ENCODE data around the gene THRAP3.

Gene THRAP3

DNA sequence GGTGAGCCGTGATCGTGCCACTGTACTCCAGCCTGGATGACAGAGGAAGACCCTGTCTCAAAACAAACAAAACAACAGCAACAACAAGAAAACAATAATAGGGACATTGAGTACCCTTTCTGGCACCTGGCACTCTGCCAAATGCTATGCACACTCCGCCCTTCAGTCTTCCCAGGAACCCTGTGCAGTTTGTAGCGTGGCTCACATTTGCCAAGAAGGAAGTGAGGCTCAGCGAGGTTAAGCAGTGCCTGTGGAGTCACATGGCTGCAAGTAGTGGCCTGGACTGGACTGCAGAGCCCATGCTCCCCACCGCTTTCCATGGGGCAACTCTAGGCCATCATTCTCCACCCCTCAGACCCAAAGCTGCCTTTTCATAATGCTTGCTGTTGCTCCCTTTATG lies 104.5 kb downstream of the THRAP3 start:
- DNase-seq: no peak

DNA sequence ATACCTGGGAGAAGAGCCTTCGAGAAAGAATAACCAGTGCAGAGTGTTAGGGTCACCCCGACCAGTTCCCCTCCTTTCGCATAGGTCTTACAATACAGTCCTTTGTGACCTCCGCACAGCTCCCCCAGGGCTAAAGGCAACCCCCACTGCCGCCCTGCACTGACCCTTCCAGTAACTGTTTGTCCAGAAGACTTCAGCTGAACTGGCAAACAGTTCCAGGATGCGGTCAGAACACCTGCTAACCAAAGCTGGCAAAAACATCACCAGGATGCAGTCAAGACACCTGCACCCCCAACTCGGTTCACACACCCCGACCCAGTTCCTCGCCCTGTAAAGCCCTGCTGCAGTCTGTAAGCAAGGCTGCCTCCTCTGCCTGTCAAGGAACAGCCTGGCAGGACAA lies 105.6 kb downstream of the THRAP3 start:
- no peak for DNase-seq

DNA sequence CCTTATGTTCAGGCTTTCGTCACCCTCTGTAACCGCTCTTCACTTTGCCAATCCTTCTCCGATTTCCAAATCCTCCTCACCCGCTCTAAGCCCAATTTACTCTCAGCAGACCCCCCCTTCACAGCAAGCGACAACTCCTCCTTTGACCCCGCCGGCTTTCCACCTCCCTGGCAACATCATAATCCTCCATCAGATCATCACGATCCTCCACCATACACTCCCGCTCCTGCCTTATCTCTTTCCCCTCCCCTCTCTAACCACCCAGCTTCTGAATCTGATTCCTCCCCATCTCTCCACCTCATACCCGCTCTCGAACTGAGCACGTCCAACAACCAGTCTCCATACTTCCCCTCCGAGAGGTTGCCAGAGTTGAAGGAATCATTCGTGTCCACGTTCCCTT lies 106.7 kb downstream of the THRAP3 start:
- no peak for DNase-seq

DNA sequence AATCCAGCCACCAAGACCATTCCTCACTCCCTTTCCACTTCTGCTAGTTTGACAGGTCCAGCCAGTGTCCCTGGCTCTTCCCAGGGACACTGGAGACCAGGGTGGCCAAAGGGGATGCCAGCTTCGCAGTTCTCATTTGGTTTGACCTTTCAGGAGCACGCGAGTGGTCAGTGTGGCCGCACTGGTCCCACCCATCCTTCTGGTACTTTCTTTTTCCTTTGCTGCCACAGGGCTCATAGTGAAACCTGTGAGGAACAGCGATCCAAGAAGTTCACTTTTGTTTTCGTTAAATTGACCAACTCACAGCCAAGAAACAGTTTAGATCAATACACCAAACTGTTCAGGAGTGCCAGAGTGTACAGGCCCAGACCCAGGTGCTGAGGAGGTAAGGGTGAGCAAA lies 113.6 kb downstream of the THRAP3 start:
- DNase-seq: no peak

DNA sequence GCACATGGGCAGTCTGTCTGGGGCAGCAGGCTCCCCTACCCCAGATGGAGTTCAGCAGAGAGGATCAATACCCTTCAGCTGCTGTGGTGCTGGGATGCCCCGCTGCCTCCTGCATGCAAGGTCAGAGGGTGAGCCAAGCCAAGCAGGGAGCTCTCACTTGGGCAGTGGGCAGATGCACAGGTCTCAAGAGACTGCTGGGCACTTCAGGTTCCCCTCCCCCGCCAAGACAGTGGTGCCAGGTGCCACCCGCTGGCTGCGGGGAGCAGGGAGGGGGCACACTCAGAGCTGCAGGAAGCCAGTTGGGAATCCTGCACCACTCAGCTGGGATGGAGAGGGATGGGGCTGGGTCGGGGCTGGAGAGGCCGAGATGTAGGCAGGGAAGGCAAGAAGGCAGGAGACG lies 115.0 kb downstream of the THRAP3 start:
- peak; percentile 20 for DNase-seq

DNA sequence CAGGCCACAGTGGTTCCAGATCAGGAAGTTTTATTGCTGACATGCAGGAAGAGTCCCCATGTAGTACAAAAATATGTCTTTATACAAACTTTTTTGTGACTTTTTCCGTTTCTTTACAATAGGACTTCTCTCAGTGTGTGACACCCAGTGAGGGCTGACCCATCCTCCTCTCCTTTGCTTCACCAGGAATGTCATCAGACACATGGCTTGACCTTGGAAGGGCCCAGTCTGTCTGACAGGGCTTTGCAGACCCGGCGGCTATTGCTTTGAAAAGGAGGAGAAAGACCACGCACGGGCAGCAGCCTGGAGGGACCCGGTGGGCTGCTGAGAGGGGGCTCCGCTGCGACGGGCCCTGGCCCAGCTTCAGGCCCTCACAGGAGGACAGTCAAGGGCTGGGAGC lies 115.4 kb downstream of the THRAP3 start:
- no peak for DNase-seq

DNA sequence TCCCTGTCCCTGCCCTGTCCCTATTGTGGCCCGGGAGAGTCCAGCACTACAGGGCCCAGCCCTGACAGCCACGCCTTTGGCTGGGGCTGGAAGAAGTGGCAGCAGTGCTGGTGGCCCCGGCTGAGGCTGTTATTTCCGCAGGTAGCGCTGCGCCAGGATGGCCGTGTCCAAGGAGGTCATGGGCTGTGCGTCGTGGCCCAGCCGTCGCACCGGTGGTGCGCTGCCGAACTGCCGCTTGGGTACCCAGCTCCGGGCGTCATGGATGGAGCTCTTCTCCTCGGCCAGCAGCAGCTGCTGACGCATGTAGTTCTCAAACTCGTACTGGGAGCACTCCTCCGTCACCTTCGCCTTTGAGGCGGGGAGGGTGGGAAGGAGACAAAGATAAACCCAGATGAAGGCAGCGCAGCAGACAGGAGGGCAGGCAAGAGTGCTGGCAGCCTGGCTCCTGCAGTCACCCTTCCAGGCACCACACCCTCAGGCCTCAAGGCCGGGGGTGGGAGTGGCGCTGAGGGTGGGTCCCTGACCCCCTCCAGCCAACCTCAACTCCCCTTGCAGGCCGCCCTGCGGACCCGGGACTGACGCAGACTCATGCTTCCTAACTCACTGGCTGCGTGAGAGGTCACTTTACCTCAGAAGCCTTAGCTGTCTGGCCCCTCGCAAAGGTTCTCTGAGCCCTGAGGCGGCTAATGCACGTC lies 117.5 kb downstream of the THRAP3 start:
- no peak for DNase-seq

DNA sequence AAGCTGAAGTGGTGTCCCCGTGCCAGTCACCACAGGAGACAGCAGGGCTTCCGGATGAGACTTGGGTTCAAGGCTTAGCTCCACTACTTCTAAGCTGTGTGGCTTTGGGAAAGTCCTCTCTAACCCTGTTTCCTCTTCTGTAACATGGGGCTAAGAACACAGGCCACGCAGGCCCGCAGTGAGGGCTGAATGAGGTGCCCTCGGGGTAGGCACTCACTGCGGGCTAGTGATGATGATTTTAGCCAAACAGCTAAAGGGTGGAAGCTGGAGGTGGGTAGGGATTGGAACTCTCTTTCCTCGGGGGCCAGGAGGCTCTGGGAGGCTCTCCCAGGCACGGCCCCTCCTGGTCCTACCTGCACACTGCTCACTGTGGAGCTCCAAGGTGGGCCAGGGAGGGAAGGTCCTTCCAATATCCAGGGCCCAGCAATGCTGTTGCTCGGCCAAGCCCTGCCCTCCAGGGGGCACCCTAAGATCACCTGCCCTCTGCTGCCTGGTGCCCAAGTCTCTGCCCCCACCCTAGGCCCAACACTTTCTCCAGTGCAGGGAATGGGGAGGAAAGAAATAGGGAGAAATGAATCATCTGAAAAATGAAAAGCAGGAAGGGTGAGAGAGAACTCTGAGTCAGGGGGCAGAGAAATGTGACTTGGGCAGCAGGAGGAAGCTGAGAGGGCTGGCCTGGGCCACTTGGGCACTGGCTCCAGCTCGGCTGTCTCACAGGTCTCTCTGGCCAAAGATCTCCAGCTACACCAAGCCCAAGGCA lies 118.4 kb downstream of the THRAP3 start:
- DNase-seq: peak; percentile 68

DNA sequence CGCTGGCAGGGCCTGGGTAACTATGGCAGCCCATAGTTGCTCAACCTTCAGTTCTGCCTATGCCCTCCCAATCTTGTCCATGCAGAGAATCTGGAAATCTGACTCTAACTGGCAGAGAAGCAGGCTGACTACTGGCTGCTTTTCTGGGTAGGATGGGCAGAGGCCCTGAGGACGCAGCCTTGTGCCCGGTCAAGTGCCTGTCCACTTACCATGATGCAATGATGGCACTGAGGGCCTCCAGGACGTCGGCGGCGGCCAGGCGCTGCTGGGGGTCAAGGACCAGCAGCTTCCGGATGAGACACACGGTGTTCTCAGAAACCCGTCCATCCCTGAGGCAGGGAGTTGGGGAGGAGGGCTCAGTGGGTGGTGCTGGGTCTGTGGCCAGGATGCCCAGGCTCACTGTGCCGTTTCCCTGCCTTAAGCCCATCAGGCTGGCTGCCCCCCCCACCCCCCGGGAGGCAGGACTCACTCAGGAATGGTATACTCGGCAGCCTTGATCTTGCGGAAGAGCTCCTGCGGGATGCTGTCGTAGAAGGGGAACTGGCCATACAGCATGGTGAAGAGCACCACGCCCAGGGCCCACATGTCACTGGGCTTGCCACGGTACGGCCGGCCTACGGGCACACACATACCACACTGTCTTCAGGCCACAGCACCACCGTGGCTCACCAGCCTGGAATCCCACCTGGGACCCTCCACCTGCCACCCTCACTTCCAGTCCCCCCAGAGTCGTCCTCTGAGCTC lies 119.6 kb downstream of the THRAP3 start:
- DNase-seq: no peak

DNA sequence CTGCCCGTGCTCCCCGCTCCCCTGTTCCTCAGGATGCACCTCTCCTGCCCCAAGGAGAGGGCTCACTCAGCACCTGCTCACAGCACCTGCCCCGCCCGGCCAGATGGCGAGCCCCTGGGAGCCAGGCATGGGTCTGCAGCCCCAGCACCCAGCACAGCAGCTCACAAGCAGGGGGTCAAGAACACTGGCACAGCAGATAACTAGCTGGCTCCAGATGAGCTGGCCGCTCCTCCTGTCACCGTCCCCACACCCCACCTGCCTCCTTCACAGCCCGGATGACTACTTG lies 120.1 kb downstream of the THRAP3 start:
- no peak for DNase-seq

DNA sequence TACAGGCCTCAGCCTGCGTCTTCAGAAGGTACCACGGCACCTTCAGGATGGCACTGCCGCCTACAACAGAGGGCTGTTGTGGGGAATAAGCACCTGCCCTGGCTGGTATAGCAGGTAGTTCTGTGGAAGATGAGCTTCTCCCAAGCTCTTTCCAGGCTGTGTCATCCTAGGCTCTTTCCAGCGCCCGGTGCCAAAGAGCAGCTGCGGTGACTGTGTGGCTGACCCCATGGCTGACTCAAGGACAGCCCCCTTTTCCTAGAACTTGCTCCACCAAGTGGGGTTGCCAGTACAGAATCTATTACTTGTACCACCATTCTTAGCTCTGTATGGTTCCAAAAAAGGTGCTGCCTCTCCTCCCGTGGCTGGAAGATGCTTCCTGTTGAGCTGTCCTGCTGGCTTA lies 121.1 kb downstream of the THRAP3 start:
- no peak for DNase-seq

DNA sequence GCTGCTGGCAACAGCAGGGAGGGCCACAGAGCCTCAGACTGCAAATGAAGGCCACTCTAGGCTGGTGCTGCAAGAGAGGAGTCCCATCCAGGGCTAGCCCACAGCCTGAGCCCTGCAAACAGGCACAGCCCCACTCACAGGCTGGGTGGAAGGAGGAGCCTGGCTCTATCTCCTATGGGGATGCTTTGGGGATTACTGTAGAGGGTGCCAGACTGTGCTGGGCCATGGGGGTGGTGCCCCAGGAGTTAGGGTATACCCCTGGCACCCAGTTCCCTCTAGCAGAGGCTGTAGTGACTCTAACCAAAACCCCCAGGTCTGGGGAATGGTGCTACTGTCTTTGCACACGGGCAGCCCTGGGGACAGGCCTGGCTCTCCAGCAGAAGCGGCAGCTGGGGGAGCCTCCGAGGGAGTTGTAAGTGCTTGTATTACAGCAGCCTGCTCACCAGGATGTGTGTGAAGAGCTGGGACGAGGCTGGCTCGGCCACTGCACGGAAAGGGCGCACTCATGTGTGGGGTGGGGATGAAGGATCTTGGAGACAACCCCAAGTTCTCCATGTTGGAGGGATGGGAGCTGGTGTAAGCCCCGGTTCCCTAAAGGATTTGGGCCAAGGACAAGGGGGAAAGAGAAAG lies 122.6 kb downstream of the THRAP3 start:
- no peak for DNase-seq

DNA sequence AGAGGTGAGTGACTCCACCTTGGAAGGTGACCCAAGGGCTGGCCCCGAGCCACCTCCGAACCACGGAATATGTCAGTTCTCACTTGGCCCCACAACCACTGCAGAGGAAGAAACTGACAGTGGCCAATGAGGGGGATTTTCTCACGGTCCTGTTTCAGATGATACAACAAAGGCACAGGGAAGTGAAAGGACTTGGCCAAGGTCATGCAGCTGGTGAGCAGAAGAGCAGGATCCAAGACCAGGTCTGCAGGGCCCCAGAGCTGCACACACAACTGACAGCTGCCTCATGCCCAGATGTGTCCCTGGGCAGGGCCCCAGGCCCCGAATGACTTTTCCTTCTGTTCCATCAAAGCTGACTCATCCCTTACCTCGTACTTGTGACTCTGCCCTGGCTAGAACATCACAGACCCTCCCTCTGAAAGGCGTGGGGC lies 125.0 kb downstream of the THRAP3 start:
- DNase-seq: no peak

DNA sequence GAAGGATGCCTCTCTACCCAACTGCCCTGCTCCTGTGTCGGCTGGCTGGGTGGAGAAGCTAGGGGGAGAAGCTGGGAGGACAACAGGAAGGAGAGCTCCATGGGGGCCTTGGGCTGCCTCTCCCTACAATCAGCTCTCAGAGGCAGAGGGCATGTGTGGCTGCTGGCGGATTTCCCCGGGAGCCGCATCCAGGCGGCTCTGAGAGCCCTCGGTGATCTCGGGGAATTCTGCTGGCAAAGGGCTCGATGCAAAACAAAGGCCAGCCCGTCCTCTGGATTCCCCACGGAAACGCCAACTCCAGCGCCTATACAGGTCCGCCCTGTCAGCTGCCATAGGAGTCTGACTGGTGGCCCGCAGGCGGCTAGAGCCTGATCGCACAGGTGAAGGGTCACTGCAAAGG lies 125.6 kb downstream of the THRAP3 start:
- DNase-seq: no peak

DNA sequence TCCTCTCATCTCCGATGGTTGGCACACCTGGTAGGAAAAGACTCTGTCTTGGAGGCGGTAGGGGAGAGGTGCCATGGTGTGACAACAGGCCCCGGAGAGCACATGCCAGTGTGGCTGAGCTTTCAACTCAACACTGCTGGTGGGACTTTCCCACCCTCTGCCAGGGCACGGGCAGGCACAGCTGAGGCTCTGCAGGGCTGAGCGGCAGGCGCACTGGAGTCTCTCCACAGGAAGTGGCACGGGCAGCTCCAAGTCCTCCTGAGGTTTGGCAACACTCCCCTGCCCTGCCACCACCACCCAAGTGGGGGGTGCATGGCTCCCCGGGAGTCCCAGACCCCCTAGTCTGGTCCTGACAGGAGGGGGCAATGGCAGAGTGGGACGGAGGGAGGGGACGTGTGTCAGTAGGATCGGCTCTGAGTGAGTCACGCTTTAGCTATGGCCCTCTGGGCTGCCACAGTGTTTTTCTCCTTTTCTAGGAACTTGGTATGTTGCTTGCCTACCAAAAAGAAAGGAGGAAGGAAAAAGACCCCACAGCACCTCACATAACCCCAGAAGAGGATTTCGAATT lies 126.5 kb downstream of the THRAP3 start:
- no peak for DNase-seq

DNA sequence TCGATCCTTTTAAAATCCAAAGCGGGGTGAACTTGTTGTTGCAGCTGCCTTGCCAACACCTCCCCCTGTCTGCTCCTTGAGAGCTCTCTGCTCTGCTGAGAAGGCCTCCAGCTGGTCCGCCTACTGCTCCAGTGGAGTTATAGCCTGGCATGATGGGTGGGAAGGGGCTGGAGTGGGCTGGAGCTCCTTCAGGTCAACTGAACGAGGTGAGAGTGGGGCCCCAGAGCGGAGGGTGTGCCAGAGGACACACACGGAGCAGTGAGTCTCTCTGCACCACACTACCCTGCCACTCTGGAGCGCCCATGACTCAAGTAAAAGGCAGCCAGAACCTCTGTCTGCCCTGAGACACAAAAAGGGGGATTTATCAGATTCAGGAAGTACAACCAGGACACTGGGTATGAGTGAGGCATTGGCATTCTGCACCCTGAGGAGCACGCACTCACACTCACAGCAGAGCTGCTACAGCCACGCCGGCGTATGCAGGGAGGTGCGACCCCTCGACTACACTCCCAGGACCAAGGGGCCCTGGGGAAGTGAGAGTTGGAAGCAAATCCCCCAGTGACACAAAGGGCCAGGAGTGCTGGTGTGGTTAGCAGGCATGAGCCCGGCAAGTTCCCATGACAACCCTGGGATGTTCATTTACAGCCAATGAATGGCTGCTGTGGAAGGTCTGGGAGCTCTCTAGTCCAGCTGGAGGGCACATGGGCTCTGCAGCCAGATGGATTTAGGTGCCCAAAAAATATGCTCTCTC lies 127.2 kb downstream of the THRAP3 start:
- DNase-seq: no peak

DNA sequence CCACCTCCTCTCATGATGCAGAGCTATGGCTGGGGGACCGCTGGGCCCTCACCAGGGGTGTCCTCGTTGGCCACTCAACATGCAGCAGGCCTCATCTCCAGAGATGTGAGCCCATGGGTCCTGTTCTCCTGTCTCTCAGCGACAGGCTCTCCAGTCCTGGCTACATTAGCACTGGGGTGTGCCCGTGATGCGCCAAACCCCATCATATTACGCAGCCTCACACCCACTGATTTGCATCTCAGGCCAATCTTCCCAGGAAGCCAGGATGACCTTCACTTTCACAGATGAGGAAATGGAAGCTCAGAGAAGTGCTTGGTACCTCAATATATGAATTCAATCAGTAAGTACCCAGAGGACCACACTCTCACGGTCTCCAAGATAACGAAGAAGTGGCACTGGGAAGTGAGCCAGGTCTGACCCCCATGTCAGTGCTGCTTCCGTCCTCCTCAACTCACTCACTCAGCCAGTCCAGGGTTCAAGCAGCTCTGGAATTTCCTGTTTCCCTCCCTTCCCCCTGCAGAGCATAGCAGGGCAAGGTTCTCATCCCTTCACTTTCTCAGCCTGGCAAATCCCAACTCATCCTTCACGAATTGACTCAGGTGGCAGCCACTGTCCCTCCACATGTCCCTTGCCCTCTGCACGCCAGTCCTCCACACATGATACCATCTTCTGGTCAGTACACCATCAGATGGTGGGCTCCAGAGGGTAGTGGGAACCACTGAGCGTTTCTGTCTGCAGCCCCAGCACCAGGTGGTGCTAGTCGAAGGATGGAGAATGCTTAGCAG lies 128.1 kb downstream of the THRAP3 start:
- no peak for DNase-seq

DNA sequence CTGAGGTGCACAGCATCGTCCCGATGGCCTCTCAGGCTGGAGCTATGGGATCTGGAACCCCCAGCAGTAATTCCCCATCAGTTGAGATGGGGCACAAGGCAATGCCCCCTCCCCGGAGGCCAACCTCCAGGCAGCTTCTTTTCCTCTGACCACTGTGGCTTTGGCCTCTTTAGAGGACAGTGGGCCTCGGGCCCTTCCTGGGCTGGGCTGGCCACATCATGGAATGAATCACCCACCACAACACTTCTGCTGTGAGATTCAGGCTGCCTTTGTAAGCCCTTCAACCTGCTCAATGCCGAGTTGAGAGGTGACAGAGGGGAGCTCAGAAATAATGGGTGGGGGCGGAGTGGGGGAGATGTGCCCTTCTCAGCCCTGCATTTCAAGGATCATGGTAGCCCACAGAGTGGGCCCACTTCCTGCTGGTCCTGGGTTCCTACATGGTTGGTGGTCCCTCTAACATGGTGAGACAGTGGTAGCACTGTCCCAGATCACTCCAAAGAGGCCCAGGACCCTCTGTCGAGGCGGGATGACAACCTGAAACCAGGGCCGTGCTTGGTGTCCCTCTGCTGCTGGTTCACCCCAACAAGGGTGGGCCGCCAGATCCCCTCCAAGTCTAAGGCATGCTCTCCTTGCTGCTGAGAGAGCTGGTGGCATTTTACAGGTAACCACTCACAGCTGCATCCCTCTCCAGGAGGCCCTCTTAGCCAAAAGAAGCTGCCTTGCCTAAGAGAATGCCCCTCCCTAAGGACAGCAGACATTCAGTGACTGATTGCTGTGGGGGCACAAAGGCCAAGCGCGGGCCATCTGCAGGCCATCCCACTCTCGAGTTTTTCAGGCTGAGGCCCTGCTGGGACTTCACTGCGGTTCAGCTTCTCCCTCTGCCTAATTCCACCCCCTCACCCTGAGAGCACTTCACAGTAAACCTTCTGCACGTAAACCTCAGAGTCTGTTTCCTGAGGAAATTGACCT lies 129.0 kb downstream of the THRAP3 start:
- no peak for DNase-seq

DNA sequence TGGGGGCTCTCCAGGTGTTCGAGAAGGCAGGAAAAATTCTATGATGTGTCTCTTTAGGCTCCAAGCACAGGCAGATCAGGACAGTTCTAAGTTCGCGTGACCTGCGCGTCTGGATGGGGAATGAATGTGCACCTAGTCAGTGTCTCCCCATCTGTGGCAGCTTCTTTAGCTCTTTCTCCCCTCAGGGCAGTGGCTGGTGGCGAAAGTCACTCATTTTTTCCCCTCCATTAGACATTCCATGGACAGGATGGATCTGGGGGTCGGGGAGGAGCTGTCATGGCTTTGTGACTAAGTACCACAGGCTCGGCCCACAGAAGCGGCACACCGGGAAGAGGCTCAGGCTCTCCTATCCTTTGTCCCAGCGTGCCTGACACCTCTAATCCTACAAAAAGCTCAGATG lies 130.2 kb downstream of the THRAP3 start:
- no peak for DNase-seq
